HepG2 (cell line): ENCODE data around the gene TXN2. TPM values are rescaled to one million over a fixed set of nuclear protein-coding genes. Genes with fewer than 3 reads are reported as not detected.
A peak's percentile ranks its signal among the peaks of the same experiment; 100 is the strongest.

ENCODE experiments used
- ATAC-seq: fragments of 200-7000 bp; cut with Tn5 transposase; 3 replicates; pipeline ENCODE4 v1.9.1; 2020; ENCODE audit warnings: mild to moderate bottlenecking, moderate library complexity
- BruUV-seq: library from RNA; stranded (reverse); fragments of 400-500 nt; replicated peaks from 2 replicates; lab custom pipeline; 2021; lab: Mats Ljungman, UMichigan
- CTCF ChIA-PET: fragments of 300-600 bp; formaldehyde crosslinking; extraction: SDS; loops from one replicate; lab custom pipeline; 2021; ENCODE audit warnings: low total read pairs, inconsistent platforms, low intra/inter-chr PET ratio; lab: Yijun Ruan, JAX
- POLR2A ChIA-PET: fragments of 350-600 bp; sonication (Branson Sonifier 250); formaldehyde crosslinking; loops from one replicate; lab custom pipeline; 2020; ENCODE audit warnings: antibody characterized with exemption, inconsistent platforms; lab: Yijun Ruan, JAX
- DNase-seq: peaks from one replicate; pipeline ENCODE4 v3.0.0-alpha.2; 2015; ENCODE audit warnings: low spot score
- FAIRE-seq: peaks from 3 replicates; lab custom pipeline; 2011; peaks lifted over from hg19 to GRCh38; lab: Jason Lieb, UNC
- H2AFZ ChIP-seq: one replicate; pipeline ENCODE4 v1.6.1; 2011; ENCODE audit warnings: low read length, inconsistent platforms
- H3K27ac ChIP-seq: fragments of 300-600 bp; 3 replicates; pipeline ENCODE4 v1.8.0; 2011; ENCODE audit warnings: mixed run types, mild to moderate bottlenecking, mixed read lengths, low read length, inconsistent platforms; ENCODE audit not compliant: insufficient read depth; ENCODE audit errors: extremely low read length
- H3K27me3 ChIP-seq, 2 experiments: fragments of 200-600 bp in 1 of 2; 2 replicates in 1 of 2; 3 replicates in 1 of 2; pipeline versions ENCODE4 v1.6.0 to v1.8.0; 2011; ENCODE audit warnings: low read length in 2 of 2, mild to moderate bottlenecking in 2 of 2, moderate library complexity in 2 of 2, inconsistent platforms in 1 of 2; ENCODE audit not compliant: insufficient read depth in 2 of 2, control insufficient read depth in 1 of 2
- H3K36me3 ChIP-seq, 2 experiments: fragments of 200-600 bp in 1 of 2; replicated peaks in 1 of 2; 2 replicates in 1 of 2; 3 replicates in 1 of 2; pipeline versions ENCODE4 v1.5.1 to v1.8.0; 2011; ENCODE audit warnings: low read length in 2 of 2, inconsistent platforms in 1 of 2; ENCODE audit not compliant: insufficient read depth in 2 of 2, control insufficient read depth in 1 of 2
- H3K4me1 ChIP-seq: 2 replicates; pipeline ENCODE4 v1.5.1; 2012; ENCODE audit warnings: low read length, inconsistent platforms; ENCODE audit not compliant: insufficient read depth
- H3K4me2 ChIP-seq: 2 replicates; pipeline ENCODE4 v1.6.0; 2011; ENCODE audit warnings: low read depth, low read length, inconsistent platforms
- H3K4me3 ChIP-seq, 3 experiments: fragments of 200-600 bp in 1 of 3; sonication (generic), shearing (Covaris generic) in 1 of 3; replicated peaks in 1 of 3; 2 replicates each; pipeline ENCODE4 v1.5.1; 2011 to 2016; ENCODE audit warnings: low read length in 3 of 3, inconsistent platforms in 2 of 3, low read depth in 2 of 3, mild to moderate bottlenecking in 2 of 3, control low read depth in 1 of 3, mixed read lengths in 1 of 3; ENCODE audit not compliant: insufficient read depth in 1 of 3
- H3K79me2 ChIP-seq: one replicate; pipeline ENCODE4 v1.6.1; 2011; ENCODE audit warnings: low read length, inconsistent platforms; ENCODE audit not compliant: insufficient read depth
- H3K9ac ChIP-seq: 2 replicates; pipeline ENCODE4 v1.6.0; 2011; ENCODE audit warnings: mild to moderate bottlenecking, low read depth, low read length, inconsistent platforms; ENCODE audit not compliant: insufficient read depth
- H3K9me3 ChIP-seq: 2 replicates; pipeline ENCODE4 v1.5.1; 2012; ENCODE audit warnings: mild to moderate bottlenecking, low read length
- H4K20me1 ChIP-seq: 2 replicates; pipeline ENCODE4 v1.6.0; 2011; ENCODE audit warnings: inconsistent platforms, mild to moderate bottlenecking, low read length, moderate library complexity; ENCODE audit not compliant: insufficient read depth
- ARID5B ChIP-seq: IDR thresholded peaks from 2 replicates; pipeline ENCODE4 v1.4.0; 2020; ENCODE audit warnings: mild to moderate bottlenecking, missing genetic modification reagents
- FOXK1 ChIP-seq: sonication (generic); formaldehyde crosslinking; IDR thresholded peaks from 2 replicates; pipeline ENCODE4 v1.4.0; 2020; ENCODE audit warnings: low read depth, missing genetic modification reagents, borderline replicate concordance
- FUBP1 ChIP-seq: sonication (generic); formaldehyde crosslinking; IDR thresholded peaks from 2 replicates; pipeline ENCODE4 v1.5.1; 2020; ENCODE audit warnings: missing genetic modification reagents, mild to moderate bottlenecking, borderline replicate concordance
- HMGXB3 ChIP-seq: sonication (generic); formaldehyde crosslinking; IDR thresholded peaks from 2 replicates; pipeline ENCODE4 v1.4.0; 2020; ENCODE audit warnings: missing genetic modification reagents, borderline replicate concordance
- NR2F6 ChIP-seq, 2 experiments: IDR thresholded peaks; 2 replicates each; pipeline ENCODE4 v1.6.1; 2016; ENCODE audit warnings: antibody characterized with exemption in 1 of 2, mild to moderate bottlenecking in 1 of 2
- PATZ1 ChIP-seq: sonication (generic); formaldehyde crosslinking; IDR thresholded peaks from 2 replicates; pipeline ENCODE4 v1.4.0; 2020; ENCODE audit warnings: missing genetic modification reagents
- ZBTB26 ChIP-seq: IDR thresholded peaks from 2 replicates; pipeline ENCODE4 v1.6.1; 2016; ENCODE audit warnings: missing compliant biosample characterization, missing genetic modification reagents, borderline replicate concordance
- ZMYM3 ChIP-seq: sonication (generic); formaldehyde crosslinking; IDR thresholded peaks from 2 replicates; pipeline ENCODE4 v1.5.1; 2020; ENCODE audit warnings: mild to moderate bottlenecking, missing genetic modification reagents
- ZNF883 ChIP-seq: sonication (generic); formaldehyde crosslinking; IDR thresholded peaks from 2 replicates; pipeline ENCODE4 v1.5.1; 2020; ENCODE audit warnings: mild to moderate bottlenecking, missing genetic modification reagents; ENCODE audit errors: not compliant biosample characterization
- WGBS: methylation state at CpG from one replicate; pipeline ENCODE4 v1.1.6; 2017; ENCODE audit warnings: low lambda C conversion rate; 5-methylcytosine and 5-hydroxymethylcytosine counted together
- in situ Hi-C: cut with HindIII; loops from 2 replicates; pipeline ENCODE4 v1.10.0; 2017; ENCODE audit warnings: low pct_unique_long_range_greater_than_20kb; ENCODE audit not compliant: extremely low pct_ligation_motif_present
- intact Hi-C: fragments of 100-400 bp; cut with micrococcal nuclease; formaldehyde crosslinking; loops from one replicate; pipeline ENCODE4 v1.10.0; 2022; ENCODE audit not compliant: unreplicated experiment
- polyA plus RNA-seq, 8 experiments: library from polyadenylated mRNA; depleted of rRNA in 3 of 8; stranded (reverse) in 7 of 8; unstranded in 1 of 8; fragments of >200 nt; fragmentation: Illumina TruSeq in 4 of 8; extraction: Trizol in 4 of 8; gene quantifications; 2 replicates each; pipeline versions ENCODE4 v1.2.1 to v1.2.3, GENCODE V29; 2011 to 2016; ENCODE audit warnings: low read depth in 4 of 8, missing spikeins in 1 of 8, mixed read lengths in 1 of 8; ENCODE audit not compliant: insufficient read depth in 1 of 8
- total RNA-seq, 5 experiments: library from RNA; depleted of rRNA; stranded (reverse); fragments of >200 nt; fragmentation: Illumina TruSeq; extraction: Trizol; gene quantifications; 2 replicates each; pipeline ENCODE4 v1.2.3, GENCODE V29; 2016; ENCODE audit warnings: low read depth in 1 of 5

Gene TXN2
- total and polyA plus RNA-seq, 2 of the 13 experiments (the other 11 are each of a cell fraction or from before 2014, with no cell fraction given): 41.4 to 109 TPM

- H3K4me2 ChIP-seq: no peak overlapping the region; the same call in 1 of the 2 replicates
- no peaks in the 10 kb centered on the region for H3K36me3 ChIP-seq
- H3K9ac ChIP-seq: no peak overlapping the region
- no peaks in the 10 kb centered on the region for H3K27me3 ChIP-seq
- 63% methylated on average over 3 of the region's 9 CpGs for WGBS
- H3K9me3 ChIP-seq: no peaks in the 10 kb centered on the region
- H3K27ac ChIP-seq: no peak overlapping the region
- intact Hi-C loops (no loop called here), in situ Hi-C loops (no loop called here)
- H3K4me1 ChIP-seq: peaks cover 71% of the 10 kb centered on the region
- FAIRE-seq (peak; percentile 53), DNase-seq (peak; percentile 52), ATAC-seq (no peak)
- ChIA-PET CTCF (no interaction called here), POLR2A (interaction anchor here (0.7 to 1.1 kb wide), 2 partner anchors 8 to 11 kb away, joined by 3 to 4 read pairs; no protein-coding TSS in a partner anchor)
- H2AFZ ChIP-seq: no peak overlapping the region
- no peaks in the 10 kb centered on the region for H3K79me2 ChIP-seq
- H3K4me3 ChIP-seq: no peak overlapping the region
- BruUV-seq: no TSS peak
- no peaks in the 10 kb centered on the region for H4K20me1 ChIP-seq
- TF ChIP-seq ZNF883 (no peak), NR2F6 (IDR thresholded peaks at IDR 0.05) (no peak; the same call in 1 of the 2 replicates), NR2F6 (CRISPR knock-in tag; IDR thresholded peaks at IDR 0.05) (peak; percentile 75), HMGXB3 (CRISPR knock-in tag) (0 out of 2 replicates have a peak, but pooled peaks have one; percentile 35), FOXK1 (CRISPR knock-in tag) (no peak), PATZ1 (0 out of 2 replicates have a peak, but pooled peaks have one; percentile 11), FUBP1 (no peak), ZBTB26 (CRISPR knock-in tag) (0 out of 2 replicates have a peak, but pooled peaks have one; percentile 47), ZMYM3 (no peak), ARID5B (CRISPR knock-in tag) (peak; percentile 35; the same call in 1 of the 2 replicates)
Measured at GRCh38 chr22:36430863-36431262, 50.6 kb downstream of the TXN2 start.
